K562 (cell line): ENCODE measurements around the gene CHD5. TPM values are rescaled to one million over a fixed set of nuclear protein-coding genes. Genes with fewer than 3 reads are reported as not detected.

ENCODE experiments used
- ETV1 ChIP-seq: fragments of 450-650 bp; conservative IDR thresholded peaks from 2 replicates; pipeline ENCODE4 v1.6.1; 2016; ENCODE audit warnings: missing genetic modification characterization, control low read depth, low read depth, missing compliant biosample characterization
- ETV5 ChIP-seq: sonication (generic); formaldehyde crosslinking; IDR thresholded peaks from 2 replicates; pipeline ENCODE4 v1.4.0; 2020; ENCODE audit warnings: low read depth, mild to moderate bottlenecking, missing genetic modification reagents
- MAZ ChIP-seq, 2 experiments: fragments of 450-650 bp in 1 of 2; sonication (generic) in 1 of 2; formaldehyde crosslinking; IDR thresholded peaks in 1 of 2; conservative IDR thresholded peaks in 1 of 2; 2 replicates each; pipeline versions ENCODE4 v1.4.0 to v1.5.0; 2020; ENCODE audit warnings: mild to moderate bottlenecking in 1 of 2, missing genetic modification reagents in 1 of 2
- PHF8 ChIP-seq: fragments of 200-600 bp; sonication (generic); IDR thresholded peaks from 2 replicates; pipeline ENCODE4 v1.6.1; 2012; ENCODE audit warnings: mixed run types, mild to moderate bottlenecking, inconsistent platforms, low read length, moderate library complexity, borderline replicate concordance
- RBM22 ChIP-seq: fragments of 200-400 bp; formaldehyde crosslinking; IDR thresholded peaks from 2 replicates; pipeline ENCODE4 v1.6.1; 2018; ENCODE audit warnings: low read length, low read depth; ENCODE audit not compliant: poor library complexity, severe bottlenecking
- SMAD4 ChIP-seq: fragments of 250-450 bp; sonication (Bioruptor Pico); conservative IDR thresholded peaks from 2 replicates; pipeline ENCODE4 v1.8.0; 2021; ENCODE audit warnings: inconsistent platforms, mild to moderate bottlenecking, moderate library complexity
- SRF ChIP-seq, 2 experiments: fragments of 250-450, 450-650 bp in 1 of 2; sonication (Bioruptor Pico) in 1 of 2; sonication (generic) in 1 of 2; formaldehyde crosslinking; IDR thresholded peaks; 2 replicates each; pipeline versions ENCODE4 v1.5.0 to v1.5.1; 2020 to 2022; ENCODE audit warnings: mild to moderate bottlenecking in 1 of 2, missing genetic modification reagents in 1 of 2
- YY1 ChIP-seq, 3 experiments: IDR thresholded peaks; 2 replicates each; pipeline ENCODE4 v1.6.1; 2011; ENCODE audit warnings: low read length in 2 of 3, mild to moderate bottlenecking in 2 of 3, moderate library complexity in 2 of 3, borderline replicate concordance in 1 of 3, control low read depth in 1 of 3, low read depth in 1 of 3; ENCODE audit not compliant: insufficient read depth in 3 of 3, insufficient replicate concordance in 2 of 3, control insufficient read depth in 1 of 3, insufficient read length in 1 of 3; ENCODE audit errors: extremely low read depth in 1 of 3
- ZKSCAN1 ChIP-seq: fragments of 150-350 bp; IDR thresholded peaks from 2 replicates; pipeline ENCODE4 v1.6.1; 2016; ENCODE audit warnings: low read depth, low read length
- polyA plus RNA-seq, 8 experiments: library from polyadenylated mRNA; depleted of rRNA in 4 of 8; stranded (reverse) in 5 of 8; unstranded in 3 of 8; fragments of >200 nt; fragmentation: Nextera tagmentation in 2 of 8; fragmentation: Illumina TruSeq in 1 of 8; extraction: Ambion mirVana in 2 of 8; extraction: Trizol in 1 of 8; gene quantifications; 2 replicates each; pipeline versions ENCODE4 v1.2.1 to v1.2.3, GENCODE V29; 2011 to 2014; ENCODE audit warnings: inconsistent platforms in 1 of 8, missing spikeins in 1 of 8
- total RNA-seq, 7 experiments: library from RNA; depleted of rRNA in 6 of 7; stranded (reverse); fragments of >200 nt in 6 of 7; fragmentation: Illumina TruSeq in 2 of 7; extraction: Trizol in 2 of 7; gene quantifications; 2 replicates each; pipeline versions ENCODE4 v1.2.1 to v1.2.3, GENCODE V29; 2011 to 2021; ENCODE audit warnings: low replicate concordance in 1 of 7
- TF ChIP-seq, protein P1 (sequence below): conservative IDR thresholded peaks from 2 replicates; pipeline ENCODE4 v1.6.1; 2011; ENCODE audit warnings: low read depth, mild to moderate bottlenecking, low read length; ENCODE audit not compliant: control insufficient read depth
- TF ChIP-seq, protein P2 (sequence below), 2 experiments: fragments of 250-450 bp in 1 of 2; fragments of 450-650 bp in 1 of 2; sonication (Bioruptor Pico) in 1 of 2; IDR thresholded peaks; 2 replicates each; pipeline versions ENCODE4 v1.6.1 to v1.8.0; 2016 to 2021; ENCODE audit warnings: mild to moderate bottlenecking in 2 of 2, moderate library complexity in 2 of 2, missing compliant biosample characterization in 1 of 2, missing genetic modification characterization in 1 of 2

Gene CHD5
- total and polyA plus RNA-seq, 9 of the 15 experiments (the other 6 are each of a cell fraction or from before 2014, with no cell fraction given), result 0.03 to 0.52 (median 0.11) TPM; not detected in 2

DNA sequence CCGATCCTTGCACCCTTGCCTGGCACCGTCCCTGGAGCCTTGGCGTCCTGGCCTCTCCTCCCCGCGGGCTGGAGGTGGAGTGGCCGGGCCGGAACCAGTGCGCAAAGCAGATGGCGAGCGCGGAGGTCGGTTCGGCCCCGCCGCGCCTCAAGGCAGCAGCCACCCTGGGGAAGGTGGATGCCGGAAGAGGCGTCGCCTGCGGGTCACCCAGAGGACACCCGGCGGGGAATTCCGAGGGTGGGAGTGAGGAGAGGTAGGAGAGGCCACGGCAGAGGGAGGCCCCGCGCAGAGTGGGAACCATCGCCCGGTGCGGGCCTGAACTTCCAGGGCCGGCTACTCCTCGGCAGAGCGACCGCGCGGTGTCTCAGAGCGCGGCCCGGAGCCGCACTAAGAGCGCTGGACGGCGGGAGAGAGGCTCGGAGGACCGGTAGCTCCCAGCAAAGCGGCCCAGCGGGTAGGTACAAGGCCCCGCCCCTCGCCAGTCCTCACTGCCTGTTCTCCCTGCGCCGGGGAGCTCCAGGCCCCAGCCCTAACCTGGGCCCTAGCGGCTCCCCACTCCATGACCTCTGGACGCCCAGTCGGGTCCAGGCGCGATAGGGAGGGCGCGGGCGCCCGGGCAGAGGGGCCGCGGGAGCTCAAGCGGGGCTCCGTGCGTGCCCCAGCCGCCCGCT lies 25.9 kb upstream of the CHD5 start, which contains the start of gene RNF207 (continued):
- TF ChIP-seq, protein P1, sequence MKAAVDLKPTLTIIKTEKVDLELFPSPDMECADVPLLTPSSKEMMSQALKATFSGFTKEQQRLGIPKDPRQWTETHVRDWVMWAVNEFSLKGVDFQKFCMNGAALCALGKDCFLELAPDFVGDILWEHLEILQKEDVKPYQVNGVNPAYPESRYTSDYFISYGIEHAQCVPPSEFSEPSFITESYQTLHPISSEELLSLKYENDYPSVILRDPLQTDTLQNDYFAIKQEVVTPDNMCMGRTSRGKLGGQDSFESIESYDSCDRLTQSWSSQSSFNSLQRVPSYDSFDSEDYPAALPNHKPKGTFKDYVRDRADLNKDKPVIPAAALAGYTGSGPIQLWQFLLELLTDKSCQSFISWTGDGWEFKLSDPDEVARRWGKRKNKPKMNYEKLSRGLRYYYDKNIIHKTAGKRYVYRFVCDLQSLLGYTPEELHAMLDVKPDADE, result peak; percentile 23; the same call in 1 of the 2 replicates
- peak; percentile 59 for TF ChIP-seq ETV1 (tag)
- TF ChIP-seq SRF (CRISPR knock-in tag; IDR thresholded peaks at IDR 0.05), result peak in 1 of 2 experiments; percentile 86; a peak in 1 of 4 replicates
- peak; percentile 66 for TF ChIP-seq SMAD4 (CRISPR knock-in tag)
- peak; percentile 48 for TF ChIP-seq RBM22
- TF ChIP-seq, protein P2, sequence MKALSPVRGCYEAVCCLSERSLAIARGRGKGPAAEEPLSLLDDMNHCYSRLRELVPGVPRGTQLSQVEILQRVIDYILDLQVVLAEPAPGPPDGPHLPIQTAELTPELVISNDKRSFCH (CRISPR knock-in tag; IDR thresholded peaks at IDR 0.05), result no peak
- TF ChIP-seq, protein P2 (tag; IDR thresholded peaks at IDR 0.05), result 0 out of 2 replicates have a peak, but pooled peaks have one; percentile 17
- peak; percentile 85 for TF ChIP-seq ETV5 (CRISPR knock-in tag)
- peak; percentile 73; the same call in 1 of the 2 replicates for TF ChIP-seq PHF8
- TF ChIP-seq MAZ (CRISPR knock-in tag; conservative IDR thresholded peaks at IDR 0.05 in 1 of 2, IDR thresholded peaks at IDR 0.05 in 1 of 2), result peak; percentile 83 to 95
- peak; percentile 40; the same call in 1 of the 2 replicates for TF ChIP-seq ZKSCAN1
- peak in 1 of 3 experiments; percentile 47 for TF ChIP-seq YY1 (IDR thresholded peaks at IDR 0.05; ENCODE audit: borderline replicate concordance in 1 of 3, control insufficient read depth in 1 of 3, extremely low read depth in 1 of 3, insufficient read depth in 3 of 3, insufficient read length in 1 of 3, insufficient replicate concordance in 2 of 3, low read depth in 1 of 3, low read length in 2 of 3)
